ENCODE data around the gene CADPS2. TPM values are rescaled to one million over a fixed set of nuclear protein-coding genes. Genes with fewer than 3 reads are reported as not detected.

CADPS2 gene
- total RNA-seq, 1 experiment from 2014 or later, result 16.4 TPM

GRCh38 chr7:122717356-122718089, 168.7 kb downstream of the CADPS2 start:
- Mint-ChIP-seq H3K27me3 (ENCODE audit: unreplicated experiment) (no peaks in the 10 kb centered on the region), H3K4me3 (ENCODE audit: low read depth, unreplicated experiment) (no peak overlapping the region)
- CTCF ChIA-PET, result no interaction called here

GRCh38 chr7:122715183-122715582, 171.1 kb downstream of the CADPS2 start:
- Mint-ChIP-seq H3K27ac (ENCODE audit: unreplicated experiment) (no peak overlapping the region), H3K27me3 (ENCODE audit: unreplicated experiment) (no peaks in the 10 kb centered on the region), H3K36me3 (ENCODE audit: insufficient read depth, unreplicated experiment) (no peaks in the 10 kb centered on the region), H3K4me3 (ENCODE audit: low read depth, unreplicated experiment) (no peak overlapping the region), H3K4me1 (ENCODE audit: low read depth, unreplicated experiment) (no peaks in the 10 kb centered on the region), H3K9me3 (ENCODE audit: low read depth, unreplicated experiment) (no peaks in the 10 kb centered on the region)
- intact Hi-C loops (cut with micrococcal nuclease; ENCODE audit: unreplicated experiment), result no loop called here
- DNase-seq, result no peak
- TF ChIP-seq CTCF (IDR thresholded peaks at IDR 0.05; ENCODE audit: unreplicated experiment), result no peak
- CTCF ChIA-PET, result interaction anchor here (0.7 to 1.5 kb wide), 2 partner anchors 11 to 79 kb away, joined by 3 read pairs; no protein-coding TSS in a partner anchor
- no TSS peak for BruUV-seq (replicated peaks)

More at GRCh38 chr7:122717356-122718089, 168.7 kb downstream of the CADPS2 start:
- no peak for TF ChIP-seq CTCF (IDR thresholded peaks at IDR 0.05; ENCODE audit: unreplicated experiment)
- no TSS peak for BruUV-seq (replicated peaks)
- intact Hi-C loops (cut with micrococcal nuclease; ENCODE audit: unreplicated experiment), result no loop called here
- peaks cover 3% of the 10 kb centered on the region for H3K9me3 Mint-ChIP-seq (ENCODE audit: low read depth, unreplicated experiment)
- DNase-seq, result no peak
- H3K36me3 Mint-ChIP-seq (ENCODE audit: insufficient read depth, unreplicated experiment), result no peaks in the 10 kb centered on the region
- H3K27ac Mint-ChIP-seq (ENCODE audit: unreplicated experiment), result no peak overlapping the region
- H3K4me1 Mint-ChIP-seq (ENCODE audit: low read depth, unreplicated experiment), result no peaks in the 10 kb centered on the region

- no peak for DNase-seq
- no peaks in the 10 kb centered on the region for H3K36me3 Mint-ChIP-seq (ENCODE audit: insufficient read depth, unreplicated experiment)
- no peaks in the 10 kb centered on the region for H3K27me3 Mint-ChIP-seq (ENCODE audit: unreplicated experiment)
- H3K27ac Mint-ChIP-seq (ENCODE audit: unreplicated experiment), result no peak overlapping the region
- CTCF ChIA-PET, result no interaction called here
- TF ChIP-seq CTCF (IDR thresholded peaks at IDR 0.05; ENCODE audit: unreplicated experiment), result no peak
- no peak overlapping the region for H3K4me3 Mint-ChIP-seq (ENCODE audit: low read depth, unreplicated experiment)
- H3K9me3 Mint-ChIP-seq (ENCODE audit: low read depth, unreplicated experiment), result no peaks in the 10 kb centered on the region
- BruUV-seq (replicated peaks), result no TSS peak
- H3K4me1 Mint-ChIP-seq (ENCODE audit: low read depth, unreplicated experiment), result no peaks in the 10 kb centered on the region
- intact Hi-C loops (cut with micrococcal nuclease; ENCODE audit: unreplicated experiment), result no loop called here
These were observed 175.3 kb downstream of the CADPS2 start for GRCh38 chr7:122710916-122711315.

- intact Hi-C loops (cut with micrococcal nuclease; ENCODE audit: unreplicated experiment), result no loop called here
- Mint-ChIP-seq H3K4me3 (ENCODE audit: low read depth, unreplicated experiment) (no peak overlapping the region), H3K4me1 (ENCODE audit: low read depth, unreplicated experiment) (no peaks in the 10 kb centered on the region), H3K36me3 (ENCODE audit: insufficient read depth, unreplicated experiment) (no peaks in the 10 kb centered on the region), H3K27me3 (ENCODE audit: unreplicated experiment) (no peaks in the 10 kb centered on the region), H3K9me3 (ENCODE audit: low read depth, unreplicated experiment) (no peaks in the 10 kb centered on the region), H3K27ac (ENCODE audit: unreplicated experiment) (no peak overlapping the region)
- BruUV-seq (replicated peaks), result no TSS peak
- CTCF ChIA-PET, result no interaction called here
- DNase-seq, result no peak
- no peak for TF ChIP-seq CTCF (IDR thresholded peaks at IDR 0.05; ENCODE audit: unreplicated experiment)
These were observed 176.2 kb downstream of the CADPS2 start for GRCh38 chr7:122709930-122710646.

All from Calu3 (cell line).